Neural progenitor cell (in vitro differentiated cells): ENCODE results near the gene TCF19. TPM values are rescaled to one million over a fixed set of nuclear protein-coding genes. Genes with fewer than 3 reads are reported as not detected.

Experiments
- DNase-seq: peaks from one replicate; pipeline ENCODE4 v3.0.0-alpha.2; 2016; ENCODE audit warnings: low spot score
- H2AFZ ChIP-seq: fragments of 200-600 bp; sonication (generic); replicated peaks from 2 replicates; pipeline ENCODE4 v1.6.1; 2016; ENCODE audit warnings: antibody characterized with exemption
- H3F3A ChIP-seq: fragments of 200-600 bp; sonication (generic); 2 replicates; pipeline ENCODE4 v1.6.1; 2016; ENCODE audit warnings: antibody characterized with exemption, low read depth
- H3K27ac ChIP-seq: fragments of 200-600 bp; sonication (generic); 2 replicates; pipeline ENCODE4 v1.5.1; 2016; ENCODE audit warnings: mild to moderate bottlenecking
- H3K27me3 ChIP-seq: fragments of 200-600 bp; sonication (generic); 2 replicates; pipeline ENCODE4 v1.6.1; 2016; ENCODE audit warnings: mild to moderate bottlenecking, moderate library complexity
- H3K36me3 ChIP-seq: fragments of 200-600 bp; sonication (generic); 2 replicates; pipeline ENCODE4 v1.5.1; 2016
- H3K4me1 ChIP-seq: fragments of 200-600 bp; sonication (generic); 2 replicates; pipeline ENCODE4 v1.6.1; 2016; ENCODE audit warnings: mixed run types
- H3K4me2 ChIP-seq: fragments of 200-600 bp; sonication (generic); 2 replicates; pipeline ENCODE4 v1.6.1; 2016
- H3K4me3 ChIP-seq: fragments of 200-600 bp; sonication (generic); 2 replicates; pipeline ENCODE4 v1.5.1; 2016
- H3K79me2 ChIP-seq: fragments of 200-600 bp; sonication (generic); 2 replicates; pipeline ENCODE4 v1.6.1; 2016; ENCODE audit warnings: low read depth
- H3K9ac ChIP-seq: fragments of 200-600 bp; sonication (generic); 2 replicates; pipeline ENCODE4 v1.6.1; 2016
- H3K9me3 ChIP-seq: fragments of 200-600 bp; sonication (generic); 2 replicates; pipeline ENCODE4 v1.5.1; 2016; ENCODE audit warnings: low read depth
- H4K20me1 ChIP-seq: fragments of 200-600 bp; sonication (generic); 2 replicates; pipeline ENCODE4 v1.6.1; 2016; ENCODE audit warnings: low read depth
- H3K27ac Mint-ChIP-seq: 3 replicates; pipeline ENCODE4 v1.8.0; 2021; ENCODE audit warnings: mixed read lengths
- H3K27me3 Mint-ChIP-seq: 2 replicates; pipeline ENCODE4 v1.8.0; 2022; ENCODE audit warnings: low read depth, mild to moderate bottlenecking, inconsistent platforms, moderate library complexity, mixed read lengths; ENCODE audit not compliant: insufficient read depth
- H3K36me3 Mint-ChIP-seq: 3 replicates; pipeline ENCODE4 v1.8.0; 2021; ENCODE audit warnings: mixed read lengths
- H3K4me1 Mint-ChIP-seq: 3 replicates; pipeline ENCODE4 v1.8.0; 2021; ENCODE audit warnings: mixed read lengths
- H3K4me3 Mint-ChIP-seq: 3 replicates; pipeline ENCODE4 v1.8.0; 2021; ENCODE audit warnings: mild to moderate bottlenecking, moderate library complexity, mixed read lengths
- H3K9me3 Mint-ChIP-seq: 3 replicates; pipeline ENCODE4 v1.8.0; 2020; ENCODE audit warnings: mixed read lengths
- EZH2 ChIP-seq: fragments of 200-600 bp; sonication (generic); IDR thresholded peaks from 2 replicates; pipeline ENCODE4 v1.6.1; 2017; ENCODE audit warnings: antibody characterized with exemption, mild to moderate bottlenecking, moderate library complexity
- EZH2phosphoT487 ChIP-seq: fragments of 200-600 bp; sonication (generic); IDR thresholded peaks from 2 replicates; pipeline ENCODE4 v1.6.1; 2017; ENCODE audit warnings: antibody characterized with exemption
- total RNA-seq: library from RNA; depleted of rRNA; stranded (reverse); fragments of >200 nt; gene quantifications from 2 replicates; pipeline ENCODE4 v1.2.3, GENCODE V29; 2015; ENCODE audit warnings: low replicate concordance
- TF ChIP-seq, protein P1 (sequence below): fragments of 200-600 bp; sonication (generic); IDR thresholded peaks from 2 replicates; pipeline ENCODE4 v1.5.1; 2017; ENCODE audit warnings: antibody characterized with exemption, mild to moderate bottlenecking

The TCF19 gene
- total RNA-seq, 1 donor from 2014 or later, result 6.2 TPM

DNA sequence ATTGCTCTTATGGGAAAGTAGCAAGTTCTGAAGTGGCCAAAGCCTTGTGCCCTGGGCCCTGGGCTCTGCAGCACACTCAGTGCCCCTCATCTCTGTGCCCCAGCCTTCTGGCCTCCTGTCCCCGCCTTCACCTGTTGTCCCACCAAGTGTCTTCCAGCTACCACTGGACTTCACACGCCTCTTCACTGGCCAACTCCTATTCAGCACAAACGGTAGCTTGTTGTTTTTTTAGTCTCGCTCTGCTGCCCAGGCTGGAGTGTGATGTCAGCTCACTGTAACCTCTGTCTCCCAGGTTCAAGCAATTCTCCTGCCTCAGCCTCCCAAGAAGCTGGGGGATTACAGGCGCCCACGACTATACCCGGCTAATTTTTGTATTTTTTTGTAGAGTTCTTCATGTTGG, 5.6 kb upstream of the TCF19 start:
- Histone ChIP-seq H3K79me2 (peaks cover 11% of the 10 kb centered on the region), H3F3A (no peaks in the 10 kb centered on the region), H3K4me1 (peaks cover 7% of the 10 kb centered on the region), H3K9ac (no peak overlapping the region), H3K27me3 (no peaks in the 10 kb centered on the region), H2AFZ (no peak overlapping the region), H3K4me2 (no peak overlapping the region), H3K4me3 (no peak overlapping the region), H3K9me3 (no peaks in the 10 kb centered on the region), H3K36me3 (peaks cover 5% of the 10 kb centered on the region), H3K27ac (no peak overlapping the region), H4K20me1 (no peaks in the 10 kb centered on the region)
- Mint-ChIP-seq H3K9me3 (no peaks in the 10 kb centered on the region), H3K27me3 (peaks cover 2% of the 10 kb centered on the region), H3K36me3 (peaks cover 19% of the 10 kb centered on the region), H3K4me3 (no peak overlapping the region), H3K27ac (peak overlapping the region; percentile 13), H3K4me1 (peaks cover 16% of the 10 kb centered on the region)
- DNase-seq, result no peak
- TF ChIP-seq EZH2phosphoT487 (no peak), EZH2 (no peak)
- TF ChIP-seq, protein P1, sequence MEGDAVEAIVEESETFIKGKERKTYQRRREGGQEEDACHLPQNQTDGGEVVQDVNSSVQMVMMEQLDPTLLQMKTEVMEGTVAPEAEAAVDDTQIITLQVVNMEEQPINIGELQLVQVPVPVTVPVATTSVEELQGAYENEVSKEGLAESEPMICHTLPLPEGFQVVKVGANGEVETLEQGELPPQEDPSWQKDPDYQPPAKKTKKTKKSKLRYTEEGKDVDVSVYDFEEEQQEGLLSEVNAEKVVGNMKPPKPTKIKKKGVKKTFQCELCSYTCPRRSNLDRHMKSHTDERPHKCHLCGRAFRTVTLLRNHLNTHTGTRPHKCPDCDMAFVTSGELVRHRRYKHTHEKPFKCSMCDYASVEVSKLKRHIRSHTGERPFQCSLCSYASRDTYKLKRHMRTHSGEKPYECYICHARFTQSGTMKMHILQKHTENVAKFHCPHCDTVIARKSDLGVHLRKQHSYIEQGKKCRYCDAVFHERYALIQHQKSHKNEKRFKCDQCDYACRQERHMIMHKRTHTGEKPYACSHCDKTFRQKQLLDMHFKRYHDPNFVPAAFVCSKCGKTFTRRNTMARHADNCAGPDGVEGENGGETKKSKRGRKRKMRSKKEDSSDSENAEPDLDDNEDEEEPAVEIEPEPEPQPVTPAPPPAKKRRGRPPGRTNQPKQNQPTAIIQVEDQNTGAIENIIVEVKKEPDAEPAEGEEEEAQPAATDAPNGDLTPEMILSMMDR, result no peak

DNA sequence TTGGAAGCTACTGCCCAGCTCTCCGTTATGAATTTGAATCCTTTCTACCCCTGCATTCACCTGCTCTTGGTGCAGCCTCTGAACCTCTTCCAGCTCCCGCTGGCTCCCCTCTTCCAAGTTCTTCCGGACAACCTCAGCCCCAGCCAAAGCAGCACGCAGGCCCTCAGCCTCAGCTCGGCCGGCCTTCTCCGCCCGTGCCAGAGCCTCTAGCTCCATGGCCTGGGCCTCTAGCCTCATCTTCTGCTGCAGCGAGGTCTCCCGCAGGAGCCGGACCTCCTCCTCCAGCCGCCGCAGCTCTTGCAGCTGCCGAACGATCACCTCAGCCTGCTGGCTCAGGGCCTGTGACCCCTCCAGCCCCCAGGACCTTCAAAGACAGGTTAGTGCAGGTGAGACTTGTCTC, 4.0 kb upstream of the TCF19 start:
- Mint-ChIP-seq H3K36me3 (peaks cover 18% of the 10 kb centered on the region), H3K27me3 (peaks cover 2% of the 10 kb centered on the region), H3K27ac (no peak overlapping the region), H3K4me1 (peaks cover 24% of the 10 kb centered on the region), H3K4me3 (no peak overlapping the region), H3K9me3 (no peaks in the 10 kb centered on the region)
- H3K4me2 ChIP-seq, result no peak overlapping the region
- TF ChIP-seq EZH2 (no peak), EZH2phosphoT487 (no peak)
- TF ChIP-seq, protein P1, result no peak
- H2AFZ ChIP-seq, result no peak overlapping the region
- peaks cover 5% of the 10 kb centered on the region for H3K27me3 ChIP-seq
- peaks cover 7% of the 10 kb centered on the region for H3K4me1 ChIP-seq
- no peak overlapping the region for H3K4me3 ChIP-seq
- no peaks in the 10 kb centered on the region for H4K20me1 ChIP-seq
- H3F3A ChIP-seq, result peaks cover 11% of the 10 kb centered on the region
- no peak for DNase-seq
- H3K36me3 ChIP-seq, result peaks cover 5% of the 10 kb centered on the region
- no peaks in the 10 kb centered on the region for H3K9me3 ChIP-seq
- H3K9ac ChIP-seq, result no peak overlapping the region
- no peak overlapping the region for H3K27ac ChIP-seq
- H3K79me2 ChIP-seq, result peaks cover 11% of the 10 kb centered on the region

DNA sequence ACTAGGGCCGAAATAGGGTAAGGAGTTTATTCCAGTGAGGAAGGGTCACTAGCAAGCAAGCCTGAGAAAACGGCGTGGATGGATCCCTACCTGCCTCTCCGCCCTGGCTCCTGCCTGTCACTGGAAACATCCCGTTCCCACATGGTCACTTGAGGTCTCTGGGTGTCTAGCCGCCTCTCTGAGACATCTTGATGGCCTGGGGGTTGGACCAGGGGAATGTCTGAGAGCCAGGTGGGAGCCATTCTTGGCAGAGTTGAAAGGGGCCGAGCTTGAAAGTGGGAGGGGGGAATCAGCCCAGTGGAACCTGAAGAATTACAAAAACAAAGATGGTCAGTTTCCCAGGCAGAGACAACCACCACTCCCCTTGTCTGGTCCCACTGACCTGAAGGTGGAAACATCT, 1.7 kb upstream of the TCF19 start:
- Histone ChIP-seq H3K27me3 (peaks cover 12% of the 10 kb centered on the region), H3K4me1 (peaks cover 10% of the 10 kb centered on the region)
- DNase-seq, result no peak

More for the DNA sequence above, 1.7 kb upstream of the TCF19 start:
- no peak overlapping the region for H2AFZ ChIP-seq
- peaks cover 29% of the 10 kb centered on the region for H3K4me1 Mint-ChIP-seq
- H3K9me3 ChIP-seq, result no peaks in the 10 kb centered on the region
- H3K4me3 ChIP-seq, result no peak overlapping the region
- TF ChIP-seq EZH2, result no peak
- no peak for TF ChIP-seq EZH2phosphoT487
- TF ChIP-seq, protein P1, result no peak
- peaks cover 13% of the 10 kb centered on the region for H3K36me3 Mint-ChIP-seq
- no peaks in the 10 kb centered on the region for H3K9me3 Mint-ChIP-seq
- H3K4me2 ChIP-seq, result peak overlapping the region; percentile 93
- peaks cover 12% of the 10 kb centered on the region for H3F3A ChIP-seq
- no peak overlapping the region for H3K27ac Mint-ChIP-seq
- peaks cover 2% of the 10 kb centered on the region for H3K27me3 Mint-ChIP-seq
- H3K79me2 ChIP-seq, result peaks cover 11% of the 10 kb centered on the region
- no peak overlapping the region for H3K9ac ChIP-seq
- no peak overlapping the region for H3K4me3 Mint-ChIP-seq
- H3K27ac ChIP-seq, result no peak overlapping the region
- H4K20me1 ChIP-seq, result no peaks in the 10 kb centered on the region
- H3K36me3 ChIP-seq, result peaks cover 5% of the 10 kb centered on the region
